ENCODE results near the gene SLC29A3. TPM values are rescaled to one million over a fixed set of nuclear protein-coding genes. Genes with fewer than 3 reads are reported as not detected.

SLC29A3 gene
- total and polyA plus RNA-seq, 10 of the 15 experiments (the other 5 are each of a cell fraction or from before 2014, with no cell fraction given) = 1.5 to 4.0 (median 2.7) TPM

GRCh38 chr10:71293446-71294084 lies 25.5 kb upstream of the SLC29A3 start:
- WGBS (ENCODE audit: insufficient coverage, insufficient replicate concordance, low lambda C conversion rate, missing lambda C conversion rate) = 36% methylated on average over 19 of the region's 19 CpGs
- FAIRE-seq = no peak
- SMC1A ChIA-PET (ENCODE audit: uncharacterized antibody, unreplicated experiment) = no interaction called here

DNA sequence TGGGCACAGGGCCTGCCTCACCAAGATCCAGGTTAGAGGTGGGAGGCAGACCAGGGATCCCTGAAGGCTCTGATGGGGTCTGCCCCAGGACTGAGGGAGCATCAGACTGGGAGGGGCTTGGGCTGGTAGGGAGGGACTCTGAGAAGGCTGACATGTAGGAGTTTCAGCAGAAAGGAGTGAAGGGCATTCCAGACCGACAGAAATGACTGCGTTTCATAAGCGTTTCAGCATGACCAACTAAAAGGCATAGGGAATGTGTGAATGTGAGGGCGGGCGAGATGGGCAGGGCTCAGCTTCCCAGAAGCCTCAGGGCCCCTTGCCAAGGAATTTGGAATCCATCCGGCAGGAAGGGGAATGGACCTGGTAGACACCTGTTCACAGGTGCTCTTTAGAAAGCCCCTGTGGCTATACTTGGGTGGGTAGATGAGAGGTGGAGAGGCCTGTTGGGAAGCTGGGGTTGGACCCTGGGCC lies 24.9 kb upstream of the SLC29A3 start:
- 15% methylated on average over 6 of the region's 6 CpGs for WGBS (ENCODE audit: insufficient coverage, insufficient replicate concordance, low lambda C conversion rate, missing lambda C conversion rate)
- H3K4me1 ChIP-seq (ENCODE audit: control insufficient read depth, insufficient read depth, low read length) = no peaks in the 10 kb centered on the region
- intact Hi-C loops (cut with micrococcal nuclease; ENCODE audit: unreplicated experiment) (no loop called here), in situ Hi-C loops (cut with MboI) (no loop called here)
- no peak overlapping the region for H3K9ac ChIP-seq (ENCODE audit: control insufficient read depth, insufficient read depth, low read length)
- no peaks in the 10 kb centered on the region for H3K36me3 ChIP-seq (ENCODE audit: control insufficient read depth in 2 of 2, insufficient read depth in 2 of 2, low read length in 1 of 2)
- ATAC-seq = no peak
- no peak overlapping the region for H2AFZ ChIP-seq (ENCODE audit: control insufficient read depth, low read depth, low read length)
- no peaks in the 10 kb centered on the region for H3K9me3 ChIP-seq (replicated peaks; ENCODE audit: control insufficient read depth, insufficient read depth, low read length)
- H3K4me2 ChIP-seq (ENCODE audit: control insufficient read depth, insufficient read depth) = no peak overlapping the region
- TF ChIP-seq TCF3 (IDR thresholded peaks at IDR 0.05; ENCODE audit: borderline replicate concordance, insufficient read depth, low read depth, low read length) (no peak), FOS (IDR thresholded peaks at IDR 0.05; ENCODE audit: borderline replicate concordance, extremely low read depth, insufficient read length) (no peak), CHD1 (IDR thresholded peaks at IDR 0.05; ENCODE audit: low read depth, low read length) (no peak), ZSCAN29 (IDR thresholded peaks at IDR 0.05) (no peak)
- H4K20me1 ChIP-seq (ENCODE audit: control insufficient read depth, insufficient read depth) = no peaks in the 10 kb centered on the region
- H3K4me3 ChIP-seq = no peak overlapping the region
- FAIRE-seq = no peak
- no peaks in the 10 kb centered on the region for H3K79me2 ChIP-seq (ENCODE audit: control insufficient read depth, insufficient read depth, low read length)
- no peak overlapping the region for H3K27ac ChIP-seq (ENCODE audit: control insufficient read depth, insufficient read depth)
- DNase-seq (ENCODE audit: low read depth, low spot score) = no peak
- ChIA-PET RAD21 (ENCODE audit: unreplicated experiment) (no interaction called here), POLR2A (interaction anchor here (0.6 kb wide), 1 partner anchor 109 kb away, joined by 3 read pairs; no protein-coding TSS in a partner anchor), SMC1A (ENCODE audit: uncharacterized antibody, unreplicated experiment) (no interaction called here), CTCF (no interaction called here)
- H3K27me3 ChIP-seq (replicated peaks in 1 of 2; ENCODE audit: control insufficient read depth in 2 of 2, insufficient read depth in 2 of 2, low read length in 1 of 2) = peaks cover 2 to 3% of the 10 kb centered on the region in 2 experiments; a peak in 3 of 4 replicates
- no TSS peak for BruUV-seq (replicated peaks)

More at GRCh38 chr10:71293446-71294084, 25.5 kb upstream of the SLC29A3 start:
- Histone ChIP-seq H4K20me1 (ENCODE audit: control insufficient read depth, insufficient read depth) (no peaks in the 10 kb centered on the region), H3K9me3 (replicated peaks; ENCODE audit: control insufficient read depth, insufficient read depth, low read length) (no peaks in the 10 kb centered on the region), H3K79me2 (ENCODE audit: control insufficient read depth, insufficient read depth, low read length) (no peaks in the 10 kb centered on the region), H3K4me3 (no peak overlapping the region), H3K4me2 (ENCODE audit: control insufficient read depth, insufficient read depth) (no peak overlapping the region), H2AFZ (ENCODE audit: control insufficient read depth, low read depth, low read length) (no peak overlapping the region), H3K27me3 (replicated peaks in 1 of 2; ENCODE audit: control insufficient read depth in 2 of 2, insufficient read depth in 2 of 2, low read length in 1 of 2) (peaks cover 0 to 2% of the 10 kb centered on the region in 2 experiments; a peak in 3 of 4 replicates), H3K4me1 (ENCODE audit: control insufficient read depth, insufficient read depth, low read length) (no peaks in the 10 kb centered on the region), H3K27ac (ENCODE audit: control insufficient read depth, insufficient read depth) (no peak overlapping the region), H3K36me3 (ENCODE audit: control insufficient read depth in 2 of 2, insufficient read depth in 2 of 2, low read length in 1 of 2) (no peaks in the 10 kb centered on the region), H3K9ac (ENCODE audit: control insufficient read depth, insufficient read depth, low read length) (no peak overlapping the region)
- ATAC-seq = no peak
- no TSS peak for BruUV-seq (replicated peaks)
- TF ChIP-seq NBN (IDR thresholded peaks at IDR 0.05) (no peak), NR2F1 (conservative IDR thresholded peaks at IDR 0.05) (no peak), CREM (IDR thresholded peaks at IDR 0.05; ENCODE audit: low read depth) (no peak), SIN3A (IDR thresholded peaks at IDR 0.05; ENCODE audit: low read depth, low read length) (no peak), IKZF1 (conservative IDR thresholded peaks at IDR 0.05) (no peak)
- no peak for DNase-seq (ENCODE audit: low read depth, low spot score)
- POLR2A ChIA-PET = interaction anchor here (0.5 to 0.6 kb wide), 2 partner anchors 110 to 260 kb away, joined by 3 read pairs; no protein-coding TSS in a partner anchor
- CTCF ChIA-PET = no interaction called here
- RAD21 ChIA-PET (ENCODE audit: unreplicated experiment) = no interaction called here
- in situ Hi-C loops (cut with MboI) = no loop called here
- intact Hi-C loops (cut with micrococcal nuclease; ENCODE audit: unreplicated experiment) = no loop called here

Measured in GM12878 (cell line).